GM03348 (cell line): ENCODE data around the gene DNAH11.
"Not testable (repeated sequence)": the region's sequence is repeated elsewhere in the genome, so short reads cannot be mapped to it uniquely, and the experiment has no call there.

Experiments used
- DNase-seq: peaks from one replicate; pipeline ENCODE4 v3.0.0; 2012; ENCODE audit warnings: low spot score

DNAH11 gene

GRCh38 chr7:21617513-21617912 lies 74.7 kb downstream of the DNAH11 start:
- no peak for DNase-seq

- DNase-seq: peak; percentile 53
Observed at GRCh38 chr7:21617916-21618390, 75.1 kb downstream of the DNAH11 start.

GRCh38 chr7:21618706-21619105 lies 75.9 kb downstream of the DNAH11 start:
- DNase-seq: no peak

GRCh38 chr7:21620054-21620453 lies 77.2 kb downstream of the DNAH11 start:
- DNase-seq: no peak

- no peak for DNase-seq
Observed at GRCh38 chr7:21624320-21624719, 81.5 kb downstream of the DNAH11 start.

- DNase-seq: no peak
Observed at GRCh38 chr7:21636694-21637093, 93.9 kb downstream of the DNAH11 start.

- DNase-seq: no peak
Observed at GRCh38 chr7:21639206-21639868, 96.5 kb downstream of the DNAH11 start.

GRCh38 chr7:21640105-21640504 lies 97.3 kb downstream of the DNAH11 start:
- no peak for DNase-seq

GRCh38 chr7:21641546-21641945 lies 98.7 kb downstream of the DNAH11 start:
- no peak for DNase-seq

GRCh38 chr7:21642422-21642821 lies 99.6 kb downstream of the DNAH11 start:
- DNase-seq: no peak

GRCh38 chr7:21651697-21652096 lies 108.9 kb downstream of the DNAH11 start:
- DNase-seq: no peak

- no peak for DNase-seq
Observed at GRCh38 chr7:21653623-21654022, 110.8 kb downstream of the DNAH11 start.

GRCh38 chr7:21656081-21656480 lies 113.2 kb downstream of the DNAH11 start:
- DNase-seq: no peak

- DNase-seq: no peak
Observed at GRCh38 chr7:21656796-21657195, 114.0 kb downstream of the DNAH11 start.

- no peak for DNase-seq
Observed at GRCh38 chr7:21670496-21670895, 127.7 kb downstream of the DNAH11 start.

GRCh38 chr7:21671859-21672258 lies 129.0 kb downstream of the DNAH11 start:
- DNase-seq: no peak

- DNase-seq: no peak
Observed at GRCh38 chr7:21675255-21675654, 132.4 kb downstream of the DNAH11 start.

GRCh38 chr7:21690705-21691104 lies 147.9 kb downstream of the DNAH11 start:
- no peak for DNase-seq

- not testable (repeated sequence) for DNase-seq
Observed at GRCh38 chr7:21691146-21691545, 148.3 kb downstream of the DNAH11 start.

- not testable (repeated sequence) for DNase-seq
Observed at GRCh38 chr7:21700587-21700986, 157.7 kb downstream of the DNAH11 start.

- no peak for DNase-seq
Observed at GRCh38 chr7:21702303-21702702, 159.5 kb downstream of the DNAH11 start.

- DNase-seq: no peak
Observed at GRCh38 chr7:21704359-21704758, 161.5 kb downstream of the DNAH11 start.

- DNase-seq: no peak
Observed at GRCh38 chr7:21706131-21706530, 163.3 kb downstream of the DNAH11 start.

- DNase-seq: no peak
Observed at GRCh38 chr7:21707566-21707965, 164.7 kb downstream of the DNAH11 start.
